ENCODE data around the gene DNAAF5.

GRCh38 chr7:794671-795329, 68.3 kb downstream of the DNAAF5 start:
- TF ChIP-seq POLR2AphosphoS5 (IDR thresholded peaks at IDR 0.05; ENCODE audit: low read depth, low read length), result no peak
- no peak for TF ChIP-seq POLR2A (IDR thresholded peaks at IDR 0.05; ENCODE audit: low read depth, low read length)
- no peak for TF ChIP-seq TAF1 (IDR thresholded peaks at IDR 0.05; ENCODE audit: low read depth, low read length)
- no peak for TF ChIP-seq SPI1 (IDR thresholded peaks at IDR 0.05; ENCODE audit: low read depth, low read length)
- no peak for TF ChIP-seq PAX5 (IDR thresholded peaks at IDR 0.05; ENCODE audit: insufficient read depth, low read length, severe bottlenecking)
